Measurements from ENCODE around the gene ANKRD22.

DNA sequence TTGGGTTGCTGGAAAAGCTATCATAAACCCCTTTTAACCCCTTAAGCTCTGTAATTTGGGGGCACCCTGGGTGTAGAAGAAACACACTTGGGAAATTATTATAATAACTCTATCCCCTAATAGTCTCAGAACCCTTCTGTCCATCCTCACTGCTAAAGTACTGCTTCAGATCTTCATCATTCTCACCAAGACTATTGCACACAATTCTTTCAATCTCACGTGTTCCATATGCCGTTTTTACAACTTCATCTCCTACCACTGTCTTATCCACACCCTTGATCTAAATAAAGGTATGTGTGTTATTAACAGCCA, 15.8 kb downstream of the ANKRD22 start:
- TF ChIP-seq CTCF (conservative IDR thresholded peaks at IDR 0.05; ENCODE audit: low read depth, low read length) (no peak), EZH2 (IDR thresholded peaks at IDR 0.05; ENCODE audit: borderline replicate concordance, low read depth, low read length, poor library complexity, severe bottlenecking) (no peak)

Measured in A673 (cell line).